Thyroid gland (tissue), 4 donors: ENCODE data around the gene KLRC4.
"Not testable (repeated sequence)": the region's sequence is repeated elsewhere in the genome, so short reads cannot be mapped to it uniquely, and the experiment has no call there.

Experiments used
- CTCF ChIP-seq, 6 experiments: fragments of 200-600 bp in 3 of 6; fragments of 450-650 bp in 3 of 6; sonication (generic) in 3 of 6; IDR thresholded peaks; one replicate each; pipeline ENCODE4 v1.5.1; 2016 to 2019; ENCODE audit warnings: antibody characterized with exemption in 6 of 6, mild to moderate bottlenecking in 2 of 6, inconsistent platforms in 1 of 6, moderate library complexity in 1 of 6
- POLR2A ChIP-seq, 2 donors: fragments of 450-650 bp; IDR thresholded peaks; one replicate each; pipeline ENCODE4 v1.6.1; 2017; ENCODE audit warnings: antibody characterized with exemption in 2 of 2, mild to moderate bottlenecking in 2 of 2, moderate library complexity in 1 of 2

DNA sequence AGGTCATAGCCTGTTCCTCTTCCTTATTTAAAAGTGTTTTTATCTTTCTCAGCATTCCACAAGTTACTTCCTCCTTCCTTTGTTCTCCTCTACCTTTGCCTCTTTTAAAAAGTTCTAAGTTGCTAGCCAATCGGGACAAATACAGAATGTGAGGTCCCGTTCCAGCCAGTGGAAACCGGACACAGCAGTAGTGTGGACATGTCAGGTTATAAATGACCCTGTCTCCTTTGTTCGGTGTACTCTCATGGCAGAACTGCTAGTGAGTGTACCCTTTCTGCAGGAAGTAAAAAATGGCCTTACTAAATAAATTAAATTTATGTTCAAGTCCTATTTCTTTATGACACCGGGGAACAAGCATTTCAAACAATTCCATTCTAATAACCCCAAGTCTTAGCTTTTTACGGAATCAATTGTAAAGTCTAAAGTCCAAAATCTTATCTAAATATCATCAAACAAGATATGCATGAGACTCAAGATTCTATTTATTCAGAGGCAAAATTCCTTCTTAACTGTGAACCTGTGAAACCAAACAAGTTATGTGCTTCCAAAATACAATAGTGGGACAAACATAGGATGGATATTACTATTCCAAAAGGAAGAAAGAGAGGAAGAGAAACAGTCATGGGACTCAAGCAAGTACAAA is 37.5 kb downstream of the KLRC4 start:
- not testable (repeated sequence) for TF ChIP-seq CTCF, POLR2A (IDR thresholded peaks at IDR 0.05)
